ENCODE measurements around the gene LRRC49.

- TF ChIP-seq CTCF (conservative IDR thresholded peaks at IDR 0.05; ENCODE audit: low read length) = no peak
- TF ChIP-seq EZH2phosphoT487 (IDR thresholded peaks at IDR 0.05; ENCODE audit: borderline replicate concordance) = no peak
Measured at GRCh38 chr15:70880781-70881180, 11.8 kb upstream of the LRRC49 start.

Data from Loucy (cell line).